ENCODE results near the gene MAD1L1. TPM values are rescaled to one million over a fixed set of nuclear protein-coding genes. Genes with fewer than 3 reads are reported as not detected.

The MAD1L1 gene
- total and polyA plus RNA-seq, 2 donors (not counting 1 experiment from before 2014, with no cell fraction given) = 9.8 to 29.4 TPM

DNA sequence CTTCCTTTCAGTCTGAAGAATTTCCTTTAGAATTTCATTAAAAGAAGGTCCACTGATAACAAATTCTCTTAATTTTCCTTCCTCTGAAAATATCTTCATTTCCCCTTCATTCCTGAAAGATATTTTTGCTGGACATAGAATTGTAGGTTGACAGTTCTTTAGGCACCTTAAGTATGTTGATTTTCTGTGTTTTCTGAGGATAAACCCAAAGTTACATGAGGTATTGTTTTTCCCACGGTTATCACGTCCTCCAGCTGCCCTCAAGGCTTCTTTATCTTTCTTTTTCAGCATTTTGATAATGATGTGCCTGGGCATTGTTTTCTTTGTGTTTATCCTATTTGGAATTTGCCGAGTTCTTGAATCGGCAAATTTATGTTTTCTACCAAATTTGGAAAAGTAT, 457.4 kb downstream of the MAD1L1 start:
- Histone ChIP-seq H3K9me3 (ENCODE audit: control insufficient read depth, insufficient read depth, low read depth, low read length) (no peaks in the 10 kb centered on the region), H3K27me3 (ENCODE audit: control insufficient read depth, insufficient read depth, low read length) (no peaks in the 10 kb centered on the region), H3K4me2 (ENCODE audit: extremely low read depth, insufficient read depth, low read length) (no peak overlapping the region), H3K79me2 (ENCODE audit: control insufficient read depth, insufficient read depth, low read length) (no peaks in the 10 kb centered on the region), H3K4me1 (ENCODE audit: control insufficient read depth, extremely low read depth, insufficient read depth, low read length) (no peaks in the 10 kb centered on the region), H2AFZ (ENCODE audit: low read length) (no peak overlapping the region), H3K27ac (ENCODE audit: insufficient read depth, low read length) (no peak overlapping the region), H4K20me1 (ENCODE audit: control insufficient read depth, extremely low read depth, insufficient read depth, low read length) (no peaks in the 10 kb centered on the region), H3K9ac (ENCODE audit: insufficient read depth, low read length) (no peak overlapping the region), H3K36me3 (ENCODE audit: control insufficient read depth, insufficient read depth, low read length) (no peaks in the 10 kb centered on the region), H3K4me3 (replicated peaks in 1 of 4; ENCODE audit: control extremely low read depth in 1 of 4, insufficient read depth in 1 of 4, low read depth in 3 of 4, low read length in 4 of 4) (no peak overlapping the region)
- TF ChIP-seq EZH2 (IDR thresholded peaks at IDR 0.05; ENCODE audit: low read length, missing control alignments) = no peak
- TF ChIP-seq, protein P1, sequence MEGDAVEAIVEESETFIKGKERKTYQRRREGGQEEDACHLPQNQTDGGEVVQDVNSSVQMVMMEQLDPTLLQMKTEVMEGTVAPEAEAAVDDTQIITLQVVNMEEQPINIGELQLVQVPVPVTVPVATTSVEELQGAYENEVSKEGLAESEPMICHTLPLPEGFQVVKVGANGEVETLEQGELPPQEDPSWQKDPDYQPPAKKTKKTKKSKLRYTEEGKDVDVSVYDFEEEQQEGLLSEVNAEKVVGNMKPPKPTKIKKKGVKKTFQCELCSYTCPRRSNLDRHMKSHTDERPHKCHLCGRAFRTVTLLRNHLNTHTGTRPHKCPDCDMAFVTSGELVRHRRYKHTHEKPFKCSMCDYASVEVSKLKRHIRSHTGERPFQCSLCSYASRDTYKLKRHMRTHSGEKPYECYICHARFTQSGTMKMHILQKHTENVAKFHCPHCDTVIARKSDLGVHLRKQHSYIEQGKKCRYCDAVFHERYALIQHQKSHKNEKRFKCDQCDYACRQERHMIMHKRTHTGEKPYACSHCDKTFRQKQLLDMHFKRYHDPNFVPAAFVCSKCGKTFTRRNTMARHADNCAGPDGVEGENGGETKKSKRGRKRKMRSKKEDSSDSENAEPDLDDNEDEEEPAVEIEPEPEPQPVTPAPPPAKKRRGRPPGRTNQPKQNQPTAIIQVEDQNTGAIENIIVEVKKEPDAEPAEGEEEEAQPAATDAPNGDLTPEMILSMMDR (conservative IDR thresholded peaks at IDR 0.05 in 1 of 2, IDR thresholded peaks at IDR 0.05 in 1 of 2; ENCODE audit: low read depth in 1 of 2, low read length in 2 of 2) = no peak
- no peak for DNase-seq (ENCODE audit: low read depth in 2 of 2)

DNA sequence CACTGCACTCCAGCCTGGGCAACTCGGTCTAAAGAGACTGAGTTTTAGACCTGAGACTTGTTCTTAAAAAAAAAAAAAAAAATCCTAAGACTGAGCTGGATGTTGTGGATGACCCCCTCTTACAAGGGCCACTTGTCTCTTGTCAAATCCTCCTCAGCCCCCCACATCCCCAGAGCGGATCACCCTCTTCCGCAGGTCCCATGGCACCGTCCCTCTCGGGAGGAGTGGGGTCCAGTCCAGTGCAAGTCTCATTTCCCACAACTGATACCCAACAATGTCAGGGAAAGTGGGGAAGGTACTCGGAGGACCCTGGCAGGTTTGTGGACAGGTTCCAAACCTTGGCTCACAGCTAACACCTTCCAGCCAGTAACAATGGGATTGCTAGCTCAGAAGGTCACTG, 462.4 kb downstream of the MAD1L1 start:
- H3K79me2 ChIP-seq (ENCODE audit: control insufficient read depth, insufficient read depth, low read length) = no peaks in the 10 kb centered on the region
- no peak overlapping the region for H3K27ac ChIP-seq (ENCODE audit: insufficient read depth, low read length)
- no peak overlapping the region for H3K4me3 ChIP-seq (replicated peaks in 1 of 4; ENCODE audit: control extremely low read depth in 1 of 4, insufficient read depth in 1 of 4, low read depth in 3 of 4, low read length in 4 of 4)
- no peak overlapping the region for H3K9ac ChIP-seq (ENCODE audit: insufficient read depth, low read length)
- no peak for DNase-seq (ENCODE audit: low read depth in 2 of 2)
- H4K20me1 ChIP-seq (ENCODE audit: control insufficient read depth, extremely low read depth, insufficient read depth, low read length) = no peaks in the 10 kb centered on the region
- no peaks in the 10 kb centered on the region for H3K27me3 ChIP-seq (ENCODE audit: control insufficient read depth, insufficient read depth, low read length)
- H3K36me3 ChIP-seq (ENCODE audit: control insufficient read depth, insufficient read depth, low read length) = no peaks in the 10 kb centered on the region
- TF ChIP-seq, protein P1 (conservative IDR thresholded peaks at IDR 0.05 in 1 of 2, IDR thresholded peaks at IDR 0.05 in 1 of 2; ENCODE audit: low read depth in 1 of 2, low read length in 2 of 2) = no peak
- no peak for TF ChIP-seq EZH2 (IDR thresholded peaks at IDR 0.05; ENCODE audit: low read length, missing control alignments)
- no peak overlapping the region for H2AFZ ChIP-seq (ENCODE audit: low read length)
- H3K4me2 ChIP-seq (ENCODE audit: extremely low read depth, insufficient read depth, low read length) = no peak overlapping the region
- H3K9me3 ChIP-seq (ENCODE audit: control insufficient read depth, insufficient read depth, low read depth, low read length) = no peaks in the 10 kb centered on the region
- H3K4me1 ChIP-seq (ENCODE audit: control insufficient read depth, extremely low read depth, insufficient read depth, low read length) = no peaks in the 10 kb centered on the region

DNA sequence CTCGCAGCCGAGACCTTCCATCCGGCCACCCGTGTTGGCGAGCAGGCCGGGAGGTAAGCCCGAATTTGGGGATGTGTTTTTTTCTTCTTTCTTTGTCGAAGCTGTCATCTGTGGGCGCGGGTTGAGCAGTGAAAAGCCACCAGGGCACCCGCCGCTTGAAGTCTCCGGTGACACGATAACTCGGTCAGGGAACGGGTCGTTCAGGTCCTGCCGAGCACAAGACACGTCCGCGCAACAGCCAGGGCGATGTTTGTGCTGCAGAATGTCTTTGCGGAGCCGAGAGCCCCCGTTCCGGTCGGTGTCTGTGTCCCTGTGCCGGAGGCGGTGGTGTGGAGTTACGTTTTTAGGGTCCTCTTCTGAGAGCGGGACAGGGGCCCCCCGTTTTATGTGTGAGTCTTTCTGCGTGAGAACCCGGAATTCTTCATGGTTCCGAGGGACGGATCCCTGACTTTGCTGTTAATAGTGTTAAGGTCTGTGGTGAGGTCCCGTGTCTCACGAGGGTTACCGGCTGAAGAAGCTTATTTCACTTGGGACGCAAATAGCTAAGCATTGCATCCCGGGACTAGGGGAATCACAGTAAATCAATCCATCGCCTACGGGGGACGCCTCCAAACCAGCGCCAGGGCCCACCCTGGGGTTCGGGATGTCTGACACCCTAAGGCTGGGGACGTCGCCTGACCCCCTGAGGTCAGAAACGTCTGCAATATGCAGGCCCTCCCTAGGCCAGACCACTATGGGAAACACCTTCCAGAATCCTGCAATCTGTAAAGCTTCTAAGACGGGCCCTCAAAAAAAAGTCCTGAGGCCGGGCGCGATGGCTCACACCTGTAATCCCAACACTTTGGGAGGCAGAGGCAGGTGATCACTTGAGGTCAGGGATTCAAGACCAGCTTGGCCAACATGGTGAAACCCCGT, 463.2 kb downstream of the MAD1L1 start:
- no peaks in the 10 kb centered on the region for H3K9me3 ChIP-seq (ENCODE audit: control insufficient read depth, insufficient read depth, low read depth, low read length)

More for the DNA sequence above, 463.2 kb downstream of the MAD1L1 start:
- TF ChIP-seq, protein P1 (conservative IDR thresholded peaks at IDR 0.05 in 1 of 2, IDR thresholded peaks at IDR 0.05 in 1 of 2; ENCODE audit: low read depth in 1 of 2, low read length in 2 of 2) = no peak
- no peak for TF ChIP-seq EZH2 (IDR thresholded peaks at IDR 0.05; ENCODE audit: low read length, missing control alignments)
- no peak for DNase-seq (ENCODE audit: low read depth in 2 of 2)
- no peaks in the 10 kb centered on the region for H3K79me2 ChIP-seq (ENCODE audit: control insufficient read depth, insufficient read depth, low read length)
- no peaks in the 10 kb centered on the region for H4K20me1 ChIP-seq (ENCODE audit: control insufficient read depth, extremely low read depth, insufficient read depth, low read length)
- no peak overlapping the region for H3K4me2 ChIP-seq (ENCODE audit: extremely low read depth, insufficient read depth, low read length)
- no peak overlapping the region for H3K27ac ChIP-seq (ENCODE audit: insufficient read depth, low read length)
- H2AFZ ChIP-seq (ENCODE audit: low read length) = no peak overlapping the region
- H3K36me3 ChIP-seq (ENCODE audit: control insufficient read depth, insufficient read depth, low read length) = no peaks in the 10 kb centered on the region
- H3K4me1 ChIP-seq (ENCODE audit: control insufficient read depth, extremely low read depth, insufficient read depth, low read length) = no peaks in the 10 kb centered on the region
- H3K9ac ChIP-seq (ENCODE audit: insufficient read depth, low read length) = no peak overlapping the region
- no peak overlapping the region for H3K4me3 ChIP-seq (replicated peaks in 1 of 4; ENCODE audit: control extremely low read depth in 1 of 4, insufficient read depth in 1 of 4, low read depth in 3 of 4, low read length in 4 of 4)
- no peaks in the 10 kb centered on the region for H3K27me3 ChIP-seq (ENCODE audit: control insufficient read depth, insufficient read depth, low read length)

Measured in fibroblast of lung (primary cell).